ENCODE measurements around the gene ISG20.

DNA sequence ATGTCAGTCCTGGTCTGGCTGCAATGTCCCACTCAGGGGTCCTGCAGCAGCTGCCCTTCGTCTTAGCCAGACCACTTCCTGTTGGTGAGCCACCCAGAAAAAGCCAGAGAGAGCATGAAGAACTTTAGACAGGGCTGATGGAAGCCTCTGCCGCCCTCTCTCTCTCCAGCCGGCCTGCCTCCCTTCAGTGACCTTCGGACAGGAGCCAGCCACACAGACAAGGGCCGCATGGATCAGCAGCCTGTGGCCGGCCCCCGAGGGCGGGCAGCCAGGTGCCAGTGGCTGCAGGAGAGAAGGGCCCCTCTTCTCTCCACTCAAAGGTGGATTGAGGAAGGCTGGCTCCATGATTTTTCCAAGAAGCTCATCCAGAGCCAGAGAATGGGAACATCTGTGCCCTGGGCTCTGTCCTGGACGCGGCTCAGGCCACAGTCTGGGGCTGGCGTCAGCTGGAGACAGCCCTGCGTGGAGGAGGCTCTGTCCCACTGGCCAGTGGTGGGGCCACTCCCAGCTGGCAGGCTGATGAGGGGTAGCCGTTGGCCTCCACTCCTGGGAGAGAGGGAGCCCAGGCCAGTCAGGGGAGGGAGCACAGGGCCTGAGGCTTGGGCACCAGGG lies 42.9 kb downstream of the ISG20 start:
- TF ChIP-seq, protein P1, sequence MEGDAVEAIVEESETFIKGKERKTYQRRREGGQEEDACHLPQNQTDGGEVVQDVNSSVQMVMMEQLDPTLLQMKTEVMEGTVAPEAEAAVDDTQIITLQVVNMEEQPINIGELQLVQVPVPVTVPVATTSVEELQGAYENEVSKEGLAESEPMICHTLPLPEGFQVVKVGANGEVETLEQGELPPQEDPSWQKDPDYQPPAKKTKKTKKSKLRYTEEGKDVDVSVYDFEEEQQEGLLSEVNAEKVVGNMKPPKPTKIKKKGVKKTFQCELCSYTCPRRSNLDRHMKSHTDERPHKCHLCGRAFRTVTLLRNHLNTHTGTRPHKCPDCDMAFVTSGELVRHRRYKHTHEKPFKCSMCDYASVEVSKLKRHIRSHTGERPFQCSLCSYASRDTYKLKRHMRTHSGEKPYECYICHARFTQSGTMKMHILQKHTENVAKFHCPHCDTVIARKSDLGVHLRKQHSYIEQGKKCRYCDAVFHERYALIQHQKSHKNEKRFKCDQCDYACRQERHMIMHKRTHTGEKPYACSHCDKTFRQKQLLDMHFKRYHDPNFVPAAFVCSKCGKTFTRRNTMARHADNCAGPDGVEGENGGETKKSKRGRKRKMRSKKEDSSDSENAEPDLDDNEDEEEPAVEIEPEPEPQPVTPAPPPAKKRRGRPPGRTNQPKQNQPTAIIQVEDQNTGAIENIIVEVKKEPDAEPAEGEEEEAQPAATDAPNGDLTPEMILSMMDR (IDR thresholded peaks at IDR 0.05) = no peak
- TF ChIP-seq POLR2A (IDR thresholded peaks at IDR 0.05) (no peak), POLR2AphosphoS5 (IDR thresholded peaks at IDR 0.05) (no peak), EP300 (IDR thresholded peaks at IDR 0.05) (no peak)
